HEK293 (cell line): ENCODE results near the gene ZNF48.

Experiments
- CTCF ChIA-PET: fragments of 350-600 bp; formaldehyde crosslinking; extraction: SDS; loops from one replicate; lab custom pipeline; 2021; ENCODE audit warnings: antibody characterized with exemption; lab: Yijun Ruan, JAX
- POLR2A ChIA-PET: fragments of 300-600 bp; formaldehyde crosslinking; extraction: SDS; loops from one replicate; lab custom pipeline; 2020; ENCODE audit warnings: antibody characterized with exemption, inconsistent platforms; lab: Yijun Ruan, JAX
- H3K27ac ChIP-seq: fragments of 200-500 bp; sonication (Bioruptor generic); 2 replicates; pipeline ENCODE4 v1.5.1; 2014; ENCODE audit warnings: low read depth, low read length, control low read depth, inconsistent platforms; ENCODE audit errors: extremely low read depth
- H3K36me3 ChIP-seq, 2 experiments: fragments of 200-500 bp in 1 of 2; sonication (Bioruptor generic) in 1 of 2; 1 replicate in 1 of 2; 2 replicates in 1 of 2; pipeline ENCODE4 v1.5.1; 2014 to 2017; ENCODE audit warnings: inconsistent platforms in 2 of 2, low read length in 2 of 2; ENCODE audit not compliant: control insufficient read depth in 2 of 2, insufficient read depth in 1 of 2
- H3K4me1 ChIP-seq: fragments of 200-500 bp; sonication (Bioruptor generic); 2 replicates; pipeline ENCODE4 v1.5.1; 2014; ENCODE audit warnings: mild to moderate bottlenecking, low read length, inconsistent platforms; ENCODE audit not compliant: control insufficient read depth, insufficient read depth
- H3K4me3 ChIP-seq: 2 replicates; pipeline ENCODE4 v1.5.1; 2011; ENCODE audit warnings: low read depth, mild to moderate bottlenecking, control low read depth, low read length, moderate library complexity
- H3K9me3 ChIP-seq: fragments of 200-500 bp; sonication (Bioruptor generic); 2 replicates; pipeline ENCODE4 v1.5.1; 2014; ENCODE audit warnings: low read depth, low read length, inconsistent platforms; ENCODE audit not compliant: control insufficient read depth, insufficient read depth
- FEZF1 ChIP-seq: fragments of 450-650 bp; formaldehyde crosslinking; IDR thresholded peaks from 2 replicates; pipeline ENCODE4 v1.5.1; 2016; ENCODE audit warnings: missing biosample characterization, missing genetic modification characterization
- GLI4 ChIP-seq: fragments of 450-650 bp; formaldehyde crosslinking; IDR thresholded peaks from 2 replicates; pipeline ENCODE4 v1.5.1; 2016; ENCODE audit warnings: missing biosample characterization, missing genetic modification characterization
- GLIS1 ChIP-seq: fragments of 450-650 bp; formaldehyde crosslinking; IDR thresholded peaks from 2 replicates; pipeline ENCODE4 v1.5.1; 2016; ENCODE audit warnings: missing biosample characterization, missing genetic modification characterization
- GLIS2 ChIP-seq: fragments of 450-650 bp; formaldehyde crosslinking; IDR thresholded peaks from 2 replicates; pipeline ENCODE4 v1.5.1; 2016; ENCODE audit warnings: missing biosample characterization, missing genetic modification characterization
- IKZF3 ChIP-seq: fragments of 450-650 bp; IDR thresholded peaks from 2 replicates; pipeline ENCODE4 v1.5.0; 2018; ENCODE audit warnings: missing biosample characterization, mild to moderate bottlenecking, missing genetic modification characterization, moderate library complexity
- KLF16 ChIP-seq: fragments of 450-650 bp; formaldehyde crosslinking; IDR thresholded peaks from 2 replicates; pipeline ENCODE4 v1.5.1; 2017; ENCODE audit warnings: missing biosample characterization, missing genetic modification characterization
- MZF1 ChIP-seq: fragments of 450-650 bp; formaldehyde crosslinking; IDR thresholded peaks from 2 replicates; pipeline ENCODE4 v1.5.1; 2017; ENCODE audit warnings: missing biosample characterization, missing genetic modification characterization, borderline replicate concordance
- RBAK ChIP-seq: fragments of 450-650 bp; formaldehyde crosslinking; IDR thresholded peaks from 2 replicates; pipeline ENCODE4 v1.5.1; 2016; ENCODE audit warnings: missing biosample characterization, missing genetic modification characterization
- REPIN1 ChIP-seq: fragments of 450-650 bp; formaldehyde crosslinking; IDR thresholded peaks from 2 replicates; pipeline ENCODE4 v1.5.1; 2017; ENCODE audit warnings: missing biosample characterization, missing genetic modification characterization, low read depth
- ZBTB8A ChIP-seq: fragments of 450-650 bp; formaldehyde crosslinking; IDR thresholded peaks from 2 replicates; pipeline ENCODE4 v1.5.1; 2016; ENCODE audit warnings: missing biosample characterization, missing genetic modification characterization
- ZEB2 ChIP-seq: fragments of 450-650 bp; formaldehyde crosslinking; IDR thresholded peaks from 2 replicates; pipeline ENCODE4 v1.5.1; 2016; ENCODE audit warnings: missing biosample characterization, missing genetic modification characterization
- ZIC2 ChIP-seq: fragments of 450-650 bp; formaldehyde crosslinking; IDR thresholded peaks from 2 replicates; pipeline ENCODE4 v1.5.1; 2016; ENCODE audit warnings: missing biosample characterization, missing genetic modification characterization
- ZNF114 ChIP-seq: fragments of 450-650 bp; formaldehyde crosslinking; IDR thresholded peaks from 2 replicates; pipeline ENCODE4 v1.5.0; 2017; ENCODE audit warnings: missing biosample characterization, missing genetic modification characterization
- ZNF132 ChIP-seq: fragments of 450-650 bp; formaldehyde crosslinking; IDR thresholded peaks from 2 replicates; pipeline ENCODE4 v1.5.1; 2017; ENCODE audit warnings: missing biosample characterization, missing genetic modification characterization, borderline replicate concordance
- ZNF133 ChIP-seq: fragments of 450-650 bp; formaldehyde crosslinking; IDR thresholded peaks from 2 replicates; pipeline ENCODE4 v1.5.1; 2016; ENCODE audit warnings: missing biosample characterization, missing genetic modification characterization
- ZNF146 ChIP-seq: fragments of 450-650 bp; formaldehyde crosslinking; IDR thresholded peaks from 2 replicates; pipeline ENCODE4 v1.5.1; 2016; ENCODE audit warnings: missing biosample characterization, missing genetic modification characterization
- ZNF155 ChIP-seq: fragments of 450-650 bp; formaldehyde crosslinking; IDR thresholded peaks from 2 replicates; pipeline ENCODE4 v1.5.1; 2016; ENCODE audit warnings: missing biosample characterization, missing genetic modification characterization
- ZNF23 ChIP-seq: fragments of 450-650 bp; formaldehyde crosslinking; IDR thresholded peaks from 2 replicates; pipeline ENCODE4 v1.5.1; 2016; ENCODE audit warnings: missing biosample characterization, missing genetic modification characterization, borderline replicate concordance
- ZNF335 ChIP-seq: fragments of 450-650 bp; formaldehyde crosslinking; conservative IDR thresholded peaks from 2 replicates; pipeline ENCODE4 v1.5.1; 2016; ENCODE audit warnings: missing biosample characterization, missing genetic modification characterization
- ZNF341 ChIP-seq: fragments of 450-650 bp; formaldehyde crosslinking; IDR thresholded peaks from 2 replicates; pipeline ENCODE4; 2016; ENCODE audit warnings: low read depth, missing biosample characterization, missing genetic modification characterization
- ZNF521 ChIP-seq: fragments of 450-650 bp; formaldehyde crosslinking; IDR thresholded peaks from 2 replicates; pipeline ENCODE4 v1.5.1; 2017; ENCODE audit warnings: missing biosample characterization, mild to moderate bottlenecking, missing genetic modification characterization
- ZNF621 ChIP-seq: fragments of 450-650 bp; formaldehyde crosslinking; IDR thresholded peaks from 2 replicates; pipeline ENCODE4 v1.5.1; 2017; ENCODE audit warnings: missing biosample characterization, missing genetic modification characterization
- ZNF623 ChIP-seq: fragments of 450-650 bp; formaldehyde crosslinking; IDR thresholded peaks from 2 replicates; pipeline ENCODE4 v1.5.1; 2016; ENCODE audit warnings: missing biosample characterization, missing genetic modification characterization
- ZNF654 ChIP-seq: fragments of 450-650 bp; formaldehyde crosslinking; IDR thresholded peaks from 2 replicates; pipeline ENCODE4 v1.5.1; 2016; ENCODE audit warnings: low read depth, missing biosample characterization, missing genetic modification characterization
- ZNF670 ChIP-seq: fragments of 450-650 bp; formaldehyde crosslinking; IDR thresholded peaks from 2 replicates; pipeline ENCODE4 v1.5.1; 2016; ENCODE audit warnings: missing biosample characterization, missing genetic modification characterization, low read depth
- TF ChIP-seq, protein P1 (sequence below): fragments of 450-650 bp; formaldehyde crosslinking; IDR thresholded peaks from 2 replicates; pipeline ENCODE4 v1.5.1; 2017; ENCODE audit warnings: missing biosample characterization, missing genetic modification characterization
- TF ChIP-seq, protein P2 (sequence below): fragments of 450-650 bp; formaldehyde crosslinking; IDR thresholded peaks from 2 replicates; pipeline ENCODE4 v1.5.1; 2016; ENCODE audit warnings: missing biosample characterization, missing genetic modification characterization, borderline replicate concordance
- TF ChIP-seq, protein P3 (sequence below): fragments of 450-650 bp; formaldehyde crosslinking; IDR thresholded peaks from 2 replicates; pipeline ENCODE4 v1.5.1; 2016; ENCODE audit warnings: missing biosample characterization, missing genetic modification characterization
- TF ChIP-seq, protein P4 (sequence below): fragments of 450-650 bp; formaldehyde crosslinking; IDR thresholded peaks from 2 replicates; pipeline ENCODE4 v1.5.1; 2016; ENCODE audit warnings: missing biosample characterization, missing genetic modification characterization

Gene ZNF48

DNA sequence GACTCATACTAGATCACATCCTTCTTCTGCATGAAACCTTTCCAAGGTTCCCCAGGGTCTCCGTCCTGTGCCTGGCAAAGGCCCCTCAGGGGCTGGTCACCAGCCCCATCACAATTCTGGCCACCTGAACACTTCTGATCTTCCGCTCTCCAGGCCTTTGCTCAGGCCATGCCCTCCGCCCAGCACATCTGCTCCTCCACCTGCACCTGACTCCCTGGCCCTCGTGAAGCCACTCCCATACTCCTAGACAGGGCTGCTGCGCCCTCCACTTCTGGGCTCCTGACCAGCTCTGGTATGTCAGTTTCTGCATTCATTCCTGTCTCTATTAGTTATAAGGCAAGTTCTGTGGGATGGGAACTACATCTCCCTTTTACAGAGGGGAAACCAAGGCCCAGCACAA, 22.5 kb upstream of the ZNF48 start (continued):
- TF ChIP-seq ZNF132 (tag by site-specific recombination) (no peak), KLF16 (tag by site-specific recombination) (no peak), ZEB2 (tag by site-specific recombination) (no peak), ZNF654 (tag by site-specific recombination) (no peak), ZNF335 (tag by site-specific recombination) (no peak), ZNF155 (no peak), ZNF670 (no peak)

DNA sequence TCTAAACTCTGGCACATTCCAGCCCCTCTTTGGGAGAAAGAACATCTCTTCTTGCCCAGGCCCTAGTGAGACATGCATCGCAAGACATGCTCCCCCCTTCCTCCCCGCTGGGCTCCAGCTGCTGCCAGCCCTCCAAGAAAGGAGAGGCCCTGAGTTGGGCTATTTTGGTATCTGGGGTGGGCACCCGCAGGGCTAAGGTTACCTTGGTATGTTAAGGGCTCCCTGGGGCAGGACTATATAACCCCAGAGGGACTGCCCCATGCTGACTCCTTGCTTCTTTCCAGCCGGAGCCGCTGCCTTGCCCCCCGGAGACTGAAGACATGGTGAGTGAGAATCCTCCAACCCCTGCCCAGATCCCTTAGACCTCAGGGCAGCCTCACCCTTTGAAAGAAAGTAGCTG, 20.7 kb upstream of the ZNF48 start, which contains the start of gene MYL11:
Gene MYL11, plus strand, starts transcription at position 265 of the 400 bp plus-strand sequence. Its CDS starts 56 bp downstream, at position 321.
- POLR2A ChIA-PET = interaction anchor here (0.7 kb wide), 1 partner anchor 10 kb away, joined by 4 read pairs; no protein-coding TSS in a partner anchor
- CTCF ChIA-PET = interaction anchor here (2.1 kb wide), 1 partner anchor 35 kb away, joined by 10 read pairs; no protein-coding TSS in a partner anchor
- H3K4me3 ChIP-seq = no peak within 1 kb of the TSS
- H3K9me3 ChIP-seq = no peaks in the 10 kb centered on the region
- H3K4me1 ChIP-seq = peaks cover 7% of the 10 kb centered on the region
- no peaks in the 10 kb centered on the region for H3K36me3 ChIP-seq
- H3K27ac ChIP-seq = no peak within 1 kb of the TSS
- no peak for TF ChIP-seq GLI4 (tag by site-specific recombination)
- TF ChIP-seq ZNF133 (tag by site-specific recombination) = no peak
- TF ChIP-seq ZNF623 (tag by site-specific recombination) = no peak
- no peak for TF ChIP-seq REPIN1
- TF ChIP-seq IKZF3 = no peak
- no peak for TF ChIP-seq ZNF341 (tag by site-specific recombination)
- no peak for TF ChIP-seq ZNF114 (tag by site-specific recombination)
- TF ChIP-seq ZNF146 (tag by site-specific recombination) = no peak
- no peak for TF ChIP-seq MZF1 (tag by site-specific recombination)
- no peak for TF ChIP-seq GLIS2 (tag by site-specific recombination)
- TF ChIP-seq ZNF23 (tag by site-specific recombination) = no peak
- TF ChIP-seq, protein P1, sequence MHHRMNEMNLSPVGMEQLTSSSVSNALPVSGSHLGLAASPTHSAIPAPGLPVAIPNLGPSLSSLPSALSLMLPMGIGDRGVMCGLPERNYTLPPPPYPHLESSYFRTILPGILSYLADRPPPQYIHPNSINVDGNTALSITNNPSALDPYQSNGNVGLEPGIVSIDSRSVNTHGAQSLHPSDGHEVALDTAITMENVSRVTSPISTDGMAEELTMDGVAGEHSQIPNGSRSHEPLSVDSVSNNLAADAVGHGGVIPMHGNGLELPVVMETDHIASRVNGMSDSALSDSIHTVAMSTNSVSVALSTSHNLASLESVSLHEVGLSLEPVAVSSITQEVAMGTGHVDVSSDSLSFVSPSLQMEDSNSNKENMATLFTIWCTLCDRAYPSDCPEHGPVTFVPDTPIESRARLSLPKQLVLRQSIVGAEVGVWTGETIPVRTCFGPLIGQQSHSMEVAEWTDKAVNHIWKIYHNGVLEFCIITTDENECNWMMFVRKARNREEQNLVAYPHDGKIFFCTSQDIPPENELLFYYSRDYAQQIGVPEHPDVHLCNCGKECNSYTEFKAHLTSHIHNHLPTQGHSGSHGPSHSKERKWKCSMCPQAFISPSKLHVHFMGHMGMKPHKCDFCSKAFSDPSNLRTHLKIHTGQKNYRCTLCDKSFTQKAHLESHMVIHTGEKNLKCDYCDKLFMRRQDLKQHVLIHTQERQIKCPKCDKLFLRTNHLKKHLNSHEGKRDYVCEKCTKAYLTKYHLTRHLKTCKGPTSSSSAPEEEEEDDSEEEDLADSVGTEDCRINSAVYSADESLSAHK (tag by site-specific recombination) = no peak
- peak; percentile 94 for TF ChIP-seq ZIC2 (tag by site-specific recombination)
- no peak for TF ChIP-seq ZNF521
- TF ChIP-seq, protein P2, sequence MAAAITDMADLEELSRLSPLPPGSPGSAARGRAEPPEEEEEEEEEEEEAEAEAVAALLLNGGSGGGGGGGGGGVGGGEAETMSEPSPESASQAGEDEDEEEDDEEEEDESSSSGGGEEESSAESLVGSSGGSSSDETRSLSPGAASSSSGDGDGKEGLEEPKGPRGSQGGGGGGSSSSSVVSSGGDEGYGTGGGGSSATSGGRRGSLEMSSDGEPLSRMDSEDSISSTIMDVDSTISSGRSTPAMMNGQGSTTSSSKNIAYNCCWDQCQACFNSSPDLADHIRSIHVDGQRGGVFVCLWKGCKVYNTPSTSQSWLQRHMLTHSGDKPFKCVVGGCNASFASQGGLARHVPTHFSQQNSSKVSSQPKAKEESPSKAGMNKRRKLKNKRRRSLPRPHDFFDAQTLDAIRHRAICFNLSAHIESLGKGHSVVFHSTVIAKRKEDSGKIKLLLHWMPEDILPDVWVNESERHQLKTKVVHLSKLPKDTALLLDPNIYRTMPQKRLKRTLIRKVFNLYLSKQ (tag by site-specific recombination) = no peak
- peak; percentile 33; the same call in 1 of the 2 replicates for TF ChIP-seq ZBTB8A (tag by site-specific recombination)
- no peak for TF ChIP-seq KLF16 (tag by site-specific recombination)
- TF ChIP-seq, protein P3, sequence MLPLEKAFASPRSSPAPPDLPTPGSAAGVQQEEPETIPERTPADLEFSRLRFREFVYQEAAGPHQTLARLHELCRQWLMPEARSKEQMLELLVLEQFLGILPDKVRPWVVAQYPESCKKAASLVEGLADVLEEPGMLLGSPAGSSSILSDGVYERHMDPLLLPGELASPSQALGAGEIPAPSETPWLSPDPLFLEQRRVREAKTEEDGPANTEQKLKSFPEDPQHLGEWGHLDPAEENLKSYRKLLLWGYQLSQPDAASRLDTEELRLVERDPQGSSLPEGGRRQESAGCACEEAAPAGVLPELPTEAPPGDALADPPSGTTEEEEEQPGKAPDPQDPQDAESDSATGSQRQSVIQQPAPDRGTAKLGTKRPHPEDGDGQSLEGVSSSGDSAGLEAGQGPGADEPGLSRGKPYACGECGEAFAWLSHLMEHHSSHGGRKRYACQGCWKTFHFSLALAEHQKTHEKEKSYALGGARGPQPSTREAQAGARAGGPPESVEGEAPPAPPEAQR (tag by site-specific recombination) = no peak
- TF ChIP-seq RBAK (tag by site-specific recombination) = no peak
- TF ChIP-seq, protein P4, sequence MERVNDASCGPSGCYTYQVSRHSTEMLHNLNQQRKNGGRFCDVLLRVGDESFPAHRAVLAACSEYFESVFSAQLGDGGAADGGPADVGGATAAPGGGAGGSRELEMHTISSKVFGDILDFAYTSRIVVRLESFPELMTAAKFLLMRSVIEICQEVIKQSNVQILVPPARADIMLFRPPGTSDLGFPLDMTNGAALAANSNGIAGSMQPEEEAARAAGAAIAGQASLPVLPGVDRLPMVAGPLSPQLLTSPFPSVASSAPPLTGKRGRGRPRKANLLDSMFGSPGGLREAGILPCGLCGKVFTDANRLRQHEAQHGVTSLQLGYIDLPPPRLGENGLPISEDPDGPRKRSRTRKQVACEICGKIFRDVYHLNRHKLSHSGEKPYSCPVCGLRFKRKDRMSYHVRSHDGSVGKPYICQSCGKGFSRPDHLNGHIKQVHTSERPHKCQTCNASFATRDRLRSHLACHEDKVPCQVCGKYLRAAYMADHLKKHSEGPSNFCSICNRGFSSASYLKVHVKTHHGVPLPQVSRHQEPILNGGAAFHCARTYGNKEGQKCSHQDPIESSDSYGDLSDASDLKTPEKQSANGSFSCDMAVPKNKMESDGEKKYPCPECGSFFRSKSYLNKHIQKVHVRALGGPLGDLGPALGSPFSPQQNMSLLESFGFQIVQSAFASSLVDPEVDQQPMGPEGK (tag by site-specific recombination) = no peak
- TF ChIP-seq FEZF1 (tag by site-specific recombination) = no peak
- no peak for TF ChIP-seq ZNF621
- peak; percentile 63 for TF ChIP-seq GLIS1 (tag by site-specific recombination)
